ENCODE data around the gene MBTD1.

DNA sequence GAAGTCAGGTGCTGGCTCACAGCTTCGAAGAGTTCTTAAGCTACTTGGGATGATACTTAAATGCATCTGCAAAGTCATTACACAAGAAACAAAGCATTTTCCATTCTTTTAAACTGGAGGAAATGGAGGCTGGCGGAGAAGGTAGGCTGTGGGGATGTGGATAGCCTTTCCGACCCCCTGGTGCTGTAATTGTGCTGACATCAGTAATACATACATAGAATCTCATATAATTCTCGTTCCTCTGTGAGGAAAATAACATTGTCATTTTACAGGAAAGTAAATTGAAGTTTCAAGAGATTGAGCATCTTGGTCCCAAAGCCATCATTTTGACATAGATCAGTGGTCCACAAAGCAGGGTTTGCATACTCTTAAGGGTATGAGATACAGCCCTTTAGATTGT is 40.0 kb upstream of the MBTD1 start:
- TF ChIP-seq, protein P1, sequence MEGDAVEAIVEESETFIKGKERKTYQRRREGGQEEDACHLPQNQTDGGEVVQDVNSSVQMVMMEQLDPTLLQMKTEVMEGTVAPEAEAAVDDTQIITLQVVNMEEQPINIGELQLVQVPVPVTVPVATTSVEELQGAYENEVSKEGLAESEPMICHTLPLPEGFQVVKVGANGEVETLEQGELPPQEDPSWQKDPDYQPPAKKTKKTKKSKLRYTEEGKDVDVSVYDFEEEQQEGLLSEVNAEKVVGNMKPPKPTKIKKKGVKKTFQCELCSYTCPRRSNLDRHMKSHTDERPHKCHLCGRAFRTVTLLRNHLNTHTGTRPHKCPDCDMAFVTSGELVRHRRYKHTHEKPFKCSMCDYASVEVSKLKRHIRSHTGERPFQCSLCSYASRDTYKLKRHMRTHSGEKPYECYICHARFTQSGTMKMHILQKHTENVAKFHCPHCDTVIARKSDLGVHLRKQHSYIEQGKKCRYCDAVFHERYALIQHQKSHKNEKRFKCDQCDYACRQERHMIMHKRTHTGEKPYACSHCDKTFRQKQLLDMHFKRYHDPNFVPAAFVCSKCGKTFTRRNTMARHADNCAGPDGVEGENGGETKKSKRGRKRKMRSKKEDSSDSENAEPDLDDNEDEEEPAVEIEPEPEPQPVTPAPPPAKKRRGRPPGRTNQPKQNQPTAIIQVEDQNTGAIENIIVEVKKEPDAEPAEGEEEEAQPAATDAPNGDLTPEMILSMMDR (IDR thresholded peaks at IDR 0.05): no peak
- TF ChIP-seq POLR2AphosphoS5 (IDR thresholded peaks at IDR 0.05): no peak

Measured in breast epithelium (tissue), 3 donors.